ENCODE measurements around the gene KLF6. TPM values are rescaled to one million over a fixed set of nuclear protein-coding genes. Genes with fewer than 3 reads are reported as not detected.
A peak's percentile ranks its signal among the peaks of the same experiment; 100 is the strongest.

The KLF6 gene
- total RNA-seq, 3 donors from 2014 or later: 270 to 371 (median 331) TPM

- DNase-seq: peak; percentile 59 to 66 (median 63)
- intact Hi-C loops (cut with DNase I, micrococcal nuclease): loop anchor here (10.0 kb wide), 4 partner anchors 68 to 868 kb away; no protein-coding TSS in a partner anchor
Observed at GRCh38 chr10:3786295-3787015, 1.4 kb upstream of the KLF6 start.

GRCh38 chr10:3785851-3786271, 852 bp upstream of the KLF6 start:
- intact Hi-C loops (cut with DNase I, micrococcal nuclease): loop anchor here (10.0 kb wide), 4 partner anchors 69 to 869 kb away; no protein-coding TSS in a partner anchor
- ATAC-seq: peak; percentile 4
- H3K9me3 ChIP-seq: no peaks in the 10 kb centered on the region
- peak; percentile 50 to 72 (median 65) for DNase-seq
- no peak for TF ChIP-seq CTCF (IDR thresholded peaks at IDR 0.05)
- H3K4me1 ChIP-seq (ENCODE audit: low read depth): peaks cover 15% of the 10 kb centered on the region
- peaks cover 4% of the 10 kb centered on the region for H3K36me3 ChIP-seq (ENCODE audit: low read depth)
- H3K4me3 ChIP-seq: peak overlapping the region; percentile 93

More at GRCh38 chr10:3786295-3787015, 1.4 kb upstream of the KLF6 start:
- peaks cover 9% of the 10 kb centered on the region for H3K4me1 ChIP-seq (ENCODE audit: low read depth)
- H3K36me3 ChIP-seq (ENCODE audit: low read depth): no peaks in the 10 kb centered on the region
- peak overlapping the region; percentile 93 for H3K4me3 ChIP-seq
- TF ChIP-seq CTCF (IDR thresholded peaks at IDR 0.05): no peak
- ATAC-seq: no peak
- H3K9me3 ChIP-seq: no peaks in the 10 kb centered on the region

- Histone ChIP-seq H3K36me3 (ENCODE audit: low read depth) (peaks cover 9% of the 10 kb centered on the region), H3K4me3 (peak overlapping the region; percentile 93), H3K9me3 (no peaks in the 10 kb centered on the region), H3K4me1 (ENCODE audit: low read depth) (peaks cover 18% of the 10 kb centered on the region)
- TF ChIP-seq CTCF (IDR thresholded peaks at IDR 0.05): no peak
- peak; percentile 82 for ATAC-seq
- DNase-seq: peak; percentile 99 to 100 (median 99)
- intact Hi-C loops (cut with DNase I, micrococcal nuclease): loop anchor here (10.0 kb wide), 4 partner anchors 69 to 869 kb away; no protein-coding TSS in a partner anchor
Observed at GRCh38 chr10:3785251-3785850, 342 bp upstream of the KLF6 start.

- no peak for TF ChIP-seq CTCF (IDR thresholded peaks at IDR 0.05)
- Histone ChIP-seq H3K36me3 (ENCODE audit: low read depth) (peaks cover 9% of the 10 kb centered on the region), H3K4me1 (ENCODE audit: low read depth) (peaks cover 33% of the 10 kb centered on the region), H3K9me3 (no peaks in the 10 kb centered on the region), H3K4me3 (peak overlapping the region; percentile 93)
- ATAC-seq: peak; percentile 2
- peak in 2 of 3 donors; percentile 63 to 76 for DNase-seq
- intact Hi-C loops (cut with DNase I, micrococcal nuclease): loop anchor here (10.0 kb wide), 4 partner anchors 71 to 871 kb away; no protein-coding TSS in a partner anchor
Observed at GRCh38 chr10:3783682-3784432, 1.2 kb downstream of the KLF6 start.

GRCh38 chr10:3783316-3783681, 1.7 kb downstream of the KLF6 start:
- H3K4me3 ChIP-seq: peak overlapping the region; percentile 93
- TF ChIP-seq CTCF (IDR thresholded peaks at IDR 0.05): peak; percentile 4
- DNase-seq: peak; percentile 68 to 81 (median 72)
- peaks cover 9% of the 10 kb centered on the region for H3K36me3 ChIP-seq (ENCODE audit: low read depth)
- intact Hi-C loops (cut with DNase I, micrococcal nuclease): loop anchor here (10.0 kb wide), 4 partner anchors 72 to 872 kb away; no protein-coding TSS in a partner anchor
- peaks cover 39% of the 10 kb centered on the region for H3K4me1 ChIP-seq (ENCODE audit: low read depth)
- no peaks in the 10 kb centered on the region for H3K9me3 ChIP-seq
- ATAC-seq: peak; percentile 1

Data from mucosa of descending colon (tissue), 3 donors.